ENCODE results near the gene ENKUR. TPM values are rescaled to one million over a fixed set of nuclear protein-coding genes. Genes with fewer than 3 reads are reported as not detected.

ENKUR gene
- total RNA-seq, 1 experiment from 2014 or later = 0.32 TPM

- ChIA-PET CTCF (interaction anchor here (0.8 to 2.1 kb wide), 5 partner anchors 15 to 372 kb away, joined by 3 to 11 read pairs (median 5); no protein-coding TSS in a partner anchor), POLR2A (no interaction called here), RAD21 (ENCODE audit: low non-redundant PET in 1 of 2, low total read pairs in 2 of 2, uncharacterized antibody in 2 of 2, unreplicated experiment in 2 of 2) (no interaction called here)
- H3K4me3 ChIP-seq (replicated peaks in 1 of 2; ENCODE audit: low read depth in 1 of 2, low read length in 2 of 2) = no peak overlapping the region
- no peaks in the 10 kb centered on the region for H3K27me3 ChIP-seq (ENCODE audit: insufficient read depth, low read length)
- H3K9me3 ChIP-seq (ENCODE audit: control insufficient read depth in 1 of 2, insufficient read depth in 1 of 2, low read depth in 1 of 2, low read length in 2 of 2) = no peaks in the 10 kb centered on the region
- ATAC-seq (no peak), DNase-seq (ENCODE audit: low read depth, low spot score) (no peak)
- H3K9ac ChIP-seq (ENCODE audit: low read length) = no peak overlapping the region
- H3K4me2 ChIP-seq (ENCODE audit: low read length) = no peak overlapping the region
- H4K20me1 ChIP-seq (ENCODE audit: insufficient read depth) = no peaks in the 10 kb centered on the region
- H3K4me1 ChIP-seq (ENCODE audit: control insufficient read depth in 1 of 2, insufficient read depth in 2 of 2, low read length in 2 of 2) = no peaks in the 10 kb centered on the region
- intact Hi-C loops (cut with micrococcal nuclease) = loop anchor here (1.0 kb wide), 1 partner anchor 347 kb away; no protein-coding TSS in a partner anchor
- H3K9me2 ChIP-seq (ENCODE audit: insufficient read depth) = no peaks in the 10 kb centered on the region
- BruUV-seq (replicated peaks) = no TSS peak
- H3K27ac ChIP-seq (ENCODE audit: low read depth, low read length) = no peak overlapping the region
- H3K36me3 ChIP-seq (ENCODE audit: control insufficient read depth in 1 of 2, insufficient read depth in 2 of 2, low read length in 2 of 2) = no peaks in the 10 kb centered on the region
- H3K79me2 ChIP-seq (ENCODE audit: insufficient read depth, low read length) = no peaks in the 10 kb centered on the region
- H2AFZ ChIP-seq (ENCODE audit: low read depth, low read length, poor library complexity, severe bottlenecking) = peak overlapping the region; percentile 46
- TF ChIP-seq POLR2AphosphoS5 (IDR thresholded peaks at IDR 0.05; ENCODE audit: low read depth, low read length) = no peak
- TF ChIP-seq, protein P1, sequence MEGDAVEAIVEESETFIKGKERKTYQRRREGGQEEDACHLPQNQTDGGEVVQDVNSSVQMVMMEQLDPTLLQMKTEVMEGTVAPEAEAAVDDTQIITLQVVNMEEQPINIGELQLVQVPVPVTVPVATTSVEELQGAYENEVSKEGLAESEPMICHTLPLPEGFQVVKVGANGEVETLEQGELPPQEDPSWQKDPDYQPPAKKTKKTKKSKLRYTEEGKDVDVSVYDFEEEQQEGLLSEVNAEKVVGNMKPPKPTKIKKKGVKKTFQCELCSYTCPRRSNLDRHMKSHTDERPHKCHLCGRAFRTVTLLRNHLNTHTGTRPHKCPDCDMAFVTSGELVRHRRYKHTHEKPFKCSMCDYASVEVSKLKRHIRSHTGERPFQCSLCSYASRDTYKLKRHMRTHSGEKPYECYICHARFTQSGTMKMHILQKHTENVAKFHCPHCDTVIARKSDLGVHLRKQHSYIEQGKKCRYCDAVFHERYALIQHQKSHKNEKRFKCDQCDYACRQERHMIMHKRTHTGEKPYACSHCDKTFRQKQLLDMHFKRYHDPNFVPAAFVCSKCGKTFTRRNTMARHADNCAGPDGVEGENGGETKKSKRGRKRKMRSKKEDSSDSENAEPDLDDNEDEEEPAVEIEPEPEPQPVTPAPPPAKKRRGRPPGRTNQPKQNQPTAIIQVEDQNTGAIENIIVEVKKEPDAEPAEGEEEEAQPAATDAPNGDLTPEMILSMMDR (IDR thresholded peaks at IDR 0.05 in 2 of 3, conservative IDR thresholded peaks at IDR 0.05 in 1 of 3; ENCODE audit: borderline replicate concordance in 1 of 3, insufficient read depth in 1 of 3, low read depth in 2 of 3, low read length in 2 of 3) = peak in 2 of 3 experiments; percentile 32 to 60; a peak in 2 of 6 replicates
- TF ChIP-seq JUND (IDR thresholded peaks at IDR 0.05) = no peak
- TF ChIP-seq RAD21 (IDR thresholded peaks at IDR 0.05; ENCODE audit: low read depth) = peak; percentile 70
These were observed 26.1 kb downstream of the ENKUR start for GRCh38 chr10:24989867-24990266.

DNA sequence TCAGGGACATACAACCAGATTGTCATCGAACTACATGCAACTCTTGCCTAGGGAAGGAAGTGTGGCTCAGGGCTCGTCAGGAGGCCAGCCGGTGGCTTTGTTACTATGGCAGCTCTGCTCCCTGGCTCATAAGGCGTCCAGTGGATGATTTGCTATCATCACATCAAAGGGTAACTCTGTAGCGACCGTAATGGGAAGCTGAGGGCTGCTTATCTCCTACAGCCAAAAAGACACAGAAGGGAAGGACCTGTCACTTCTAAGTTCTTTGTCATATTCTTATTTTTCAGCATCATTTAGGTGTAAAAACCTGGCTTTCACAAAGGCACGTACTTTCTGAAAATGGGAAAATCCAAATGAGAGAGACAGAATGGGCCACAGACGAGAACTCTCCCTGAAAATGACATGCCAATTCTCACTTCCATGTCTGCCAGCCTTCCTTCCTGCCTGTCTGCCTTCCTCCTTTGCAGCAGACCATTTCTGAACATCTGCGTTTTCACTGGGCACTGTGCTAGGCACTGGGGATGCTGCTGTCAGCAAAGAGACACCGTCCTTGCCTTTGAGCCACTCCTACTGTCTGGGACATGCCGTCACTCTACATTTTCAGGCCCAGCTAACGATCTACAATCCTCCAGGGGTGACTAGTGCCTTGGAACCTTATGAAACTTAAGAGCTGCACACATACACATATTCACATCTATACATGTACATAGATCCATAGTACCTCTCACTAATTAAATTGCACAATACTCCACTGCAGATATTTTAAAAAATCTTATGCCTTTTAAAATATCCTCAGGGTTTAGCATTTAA, 26.9 kb downstream of the ENKUR start:
- H3K36me3 ChIP-seq (ENCODE audit: control insufficient read depth in 1 of 2, insufficient read depth in 2 of 2, low read length in 2 of 2) = no peaks in the 10 kb centered on the region
- H3K4me3 ChIP-seq (replicated peaks in 1 of 2; ENCODE audit: low read depth in 1 of 2, low read length in 2 of 2) = no peak overlapping the region
- H3K4me1 ChIP-seq (ENCODE audit: control insufficient read depth in 1 of 2, insufficient read depth in 2 of 2, low read length in 2 of 2) = no peaks in the 10 kb centered on the region
- TF ChIP-seq ZFX (IDR thresholded peaks at IDR 0.05) (no peak), SIN3A (IDR thresholded peaks at IDR 0.05; ENCODE audit: low read depth) (no peak), JUND (IDR thresholded peaks at IDR 0.05) (no peak), RAD21 (IDR thresholded peaks at IDR 0.05; ENCODE audit: low read depth) (no peak), FOSL1 (IDR thresholded peaks at IDR 0.05; ENCODE audit: low read depth) (no peak)
- no peak overlapping the region for H3K4me2 ChIP-seq (ENCODE audit: low read length)
- BruUV-seq (replicated peaks) = no TSS peak
- H2AFZ ChIP-seq (ENCODE audit: low read depth, low read length, poor library complexity, severe bottlenecking) = peak overlapping the region; percentile 46
- intact Hi-C loops (cut with micrococcal nuclease) = no loop called here
- ChIA-PET CTCF (interaction anchor here (1.2 to 2.1 kb wide), 3 partner anchors 261 to 372 kb away, joined by 5 to 11 read pairs (median 6); no protein-coding TSS in a partner anchor), RAD21 (ENCODE audit: low non-redundant PET in 1 of 2, low total read pairs in 2 of 2, uncharacterized antibody in 2 of 2, unreplicated experiment in 2 of 2) (no interaction called here), POLR2A (no interaction called here)
- H3K27ac ChIP-seq (ENCODE audit: low read depth, low read length) = no peak overlapping the region
- no peaks in the 10 kb centered on the region for H4K20me1 ChIP-seq (ENCODE audit: insufficient read depth)
- H3K9me3 ChIP-seq (ENCODE audit: control insufficient read depth in 1 of 2, insufficient read depth in 1 of 2, low read depth in 1 of 2, low read length in 2 of 2) = no peaks in the 10 kb centered on the region
- H3K27me3 ChIP-seq (ENCODE audit: insufficient read depth, low read length) = no peaks in the 10 kb centered on the region
- H3K9me2 ChIP-seq (ENCODE audit: insufficient read depth) = no peaks in the 10 kb centered on the region
- no peak for ATAC-seq
- H3K79me2 ChIP-seq (ENCODE audit: insufficient read depth, low read length) = no peaks in the 10 kb centered on the region
- no peak overlapping the region for H3K9ac ChIP-seq (ENCODE audit: low read length)
- DNase-seq (ENCODE audit: low read depth, low spot score) = no peak

Data from HCT116 (cell line).